GM12892 (cell line): Measurements from ENCODE around the gene AMH.

Experiments used
- POLR2A ChIP-seq: IDR thresholded peaks from 2 replicates; pipeline ENCODE4 v1.6.1; 2011; ENCODE audit warnings: low read depth, low read length, control low read depth
- POLR2AphosphoS5 ChIP-seq: IDR thresholded peaks from 2 replicates; pipeline ENCODE4 v1.6.1; 2011; ENCODE audit warnings: low read depth, low read length, control low read depth
- TAF1 ChIP-seq: IDR thresholded peaks from 2 replicates; pipeline ENCODE4 v1.6.1; 2011; ENCODE audit warnings: low read depth, mild to moderate bottlenecking, control low read depth, low read length, borderline replicate concordance

- no peak for TF ChIP-seq POLR2A
- no peak for TF ChIP-seq POLR2AphosphoS5
- no peak for TF ChIP-seq TAF1
Measured at GRCh38 chr19:2207991-2208860, 40.9 kb upstream of the AMH start.
